ENCODE measurements around the gene SAMD8.

- TF ChIP-seq CTCF (conservative IDR thresholded peaks at IDR 0.05): no peak
- TF ChIP-seq ZFX (IDR thresholded peaks at IDR 0.05): no peak
Measured at GRCh38 chr10:75089634-75090033, 21.8 kb upstream of the SAMD8 start.

All from C4-2B (cell line).